CD4-positive, alpha-beta T cell treated with Interleukin-17A for 4 hours (primary cell): ENCODE results near the gene UBASH3A.

Source experiments
- DNase-seq: peaks from one replicate; pipeline ENCODE4 v3.0.0-alpha.2; 2020; ENCODE audit warnings: mixed read lengths

The UBASH3A gene

GRCh38 chr21:42374864-42375499 is 28.7 kb upstream of the UBASH3A start:
- no peak for DNase-seq

GRCh38 chr21:42375506-42375905 is 28.2 kb upstream of the UBASH3A start:
- DNase-seq, result no peak

- DNase-seq, result no peak
Measured at GRCh38 chr21:42375966-42376337, 27.8 kb upstream of the UBASH3A start.

- DNase-seq, result peak; percentile 77
Measured at GRCh38 chr21:42376338-42376982, 27.2 kb upstream of the UBASH3A start.

- no peak for DNase-seq
Measured at GRCh38 chr21:42377211-42377950, 26.3 kb upstream of the UBASH3A start.

- DNase-seq, result no peak
Measured at GRCh38 chr21:42377951-42378340, 25.8 kb upstream of the UBASH3A start.

- no peak for DNase-seq
Measured at GRCh38 chr21:42378418-42378817, 25.3 kb upstream of the UBASH3A start.

GRCh38 chr21:42379426-42380215 is 24.1 kb upstream of the UBASH3A start:
- no peak for DNase-seq

- peak; percentile 57 for DNase-seq
Measured at GRCh38 chr21:42381347-42381984, 22.2 kb upstream of the UBASH3A start.

GRCh38 chr21:42382915-42383314 is 20.8 kb upstream of the UBASH3A start:
- no peak for DNase-seq

GRCh38 chr21:42383331-42383730 is 20.4 kb upstream of the UBASH3A start:
- DNase-seq, result no peak

GRCh38 chr21:42384156-42384945 is 19.4 kb upstream of the UBASH3A start:
- DNase-seq, result no peak

- no peak for DNase-seq
Measured at GRCh38 chr21:42384989-42385388, 18.7 kb upstream of the UBASH3A start.

GRCh38 chr21:42385619-42386018 is 18.1 kb upstream of the UBASH3A start:
- DNase-seq, result no peak

- DNase-seq, result no peak
Measured at GRCh38 chr21:42386034-42386591, 17.6 kb upstream of the UBASH3A start.

- DNase-seq, result peak; percentile 22
Measured at GRCh38 chr21:42387164-42387563, 16.5 kb upstream of the UBASH3A start.

- DNase-seq, result peak; percentile 30
Measured at GRCh38 chr21:42387843-42388340, 15.8 kb upstream of the UBASH3A start.

- peak; percentile 25 for DNase-seq
Measured at GRCh38 chr21:42388740-42389448, 14.8 kb upstream of the UBASH3A start.

GRCh38 chr21:42389449-42389835 is 14.3 kb upstream of the UBASH3A start:
- DNase-seq, result no peak

GRCh38 chr21:42390193-42390592 is 13.5 kb upstream of the UBASH3A start:
- DNase-seq, result no peak

- DNase-seq, result no peak
Measured at GRCh38 chr21:42390696-42391095, 13.0 kb upstream of the UBASH3A start.
